SK-N-SH (cell line): ENCODE results near the gene OSGEP. TPM values are rescaled to one million over a fixed set of nuclear protein-coding genes. Genes with fewer than 3 reads are reported as not detected.

Experiments used
- CTCF ChIA-PET: fragments of 300-600, 350-600 bp; formaldehyde crosslinking; extraction: SDS; loops from one replicate; lab custom pipeline; 2021; lab: Yijun Ruan, JAX
- POLR2A ChIA-PET: fragments of 350-600 bp; sonication (Branson Sonifier 250); formaldehyde crosslinking; extraction: SDS; loops from one replicate; lab custom pipeline; 2020; ENCODE audit warnings: antibody characterized with exemption, inconsistent platforms; lab: Yijun Ruan, JAX
- DNase-seq: peaks from one replicate; pipeline ENCODE4 v3.0.0; 2012
- H2AFZ ChIP-seq: fragments of 200-600 bp; sonication (generic); 2 replicates; pipeline ENCODE4 v1.8.1; 2016; ENCODE audit warnings: antibody characterized with exemption, mild to moderate bottlenecking, low read depth
- H3F3A ChIP-seq: fragments of 200-600 bp; sonication (generic); replicated peaks from 2 replicates; pipeline ENCODE3; 2016; ENCODE audit warnings: antibody characterized with exemption, mild to moderate bottlenecking; ENCODE audit not compliant: insufficient read depth
- H3K27ac ChIP-seq, 2 experiments: fragments of 200-500 bp in 1 of 2; fragments of 200-600 bp in 1 of 2; sonication (Bioruptor generic) in 1 of 2; sonication (generic), shearing (Covaris generic) in 1 of 2; 2 replicates each; pipeline versions ENCODE4 v1.5.1 to v1.6.1; 2014 to 2016; ENCODE audit warnings: low read depth in 2 of 2, inconsistent platforms in 1 of 2, low read length in 1 of 2, mild to moderate bottlenecking in 1 of 2, mixed read lengths in 1 of 2
- H3K27me3 ChIP-seq: fragments of 200-600 bp; sonication (generic), shearing (Covaris generic); 2 replicates; pipeline ENCODE4 v1.6.1; 2016; ENCODE audit warnings: mixed run types; ENCODE audit not compliant: insufficient read depth
- H3K36me3 ChIP-seq, 2 experiments: fragments of 200-500 bp in 1 of 2; fragments of 200-600 bp in 1 of 2; sonication (Bioruptor generic) in 1 of 2; sonication (generic) in 1 of 2; replicated peaks in 1 of 2; 2 replicates each; pipeline versions ENCODE3 to v1.5.1; 2014 to 2016; ENCODE audit warnings: low read length in 1 of 2, mild to moderate bottlenecking in 1 of 2; ENCODE audit not compliant: insufficient read depth in 2 of 2, control insufficient read depth in 1 of 2
- H3K4me1 ChIP-seq, 2 experiments: fragments of 200-500 bp in 1 of 2; fragments of 200-600 bp in 1 of 2; sonication (Bioruptor generic) in 1 of 2; sonication (generic), shearing (Covaris generic) in 1 of 2; 2 replicates each; pipeline versions ENCODE4 v1.5.1 to v1.6.1; 2014 to 2016; ENCODE audit warnings: low read depth in 1 of 2, low read length in 1 of 2, mixed run types in 1 of 2; ENCODE audit not compliant: insufficient read depth in 2 of 2, control insufficient read depth in 1 of 2
- H3K4me2 ChIP-seq: fragments of 200-600 bp; sonication (generic), shearing (Covaris generic); 2 replicates; pipeline ENCODE4 v1.6.1; 2017; ENCODE audit warnings: mixed run types
- H3K4me3 ChIP-seq, 2 experiments: fragments of 200-500 bp in 1 of 2; fragments of 200-600 bp in 1 of 2; sonication (Bioruptor generic) in 1 of 2; sonication (generic), shearing (Covaris generic) in 1 of 2; 2 replicates each; pipeline versions ENCODE4 v1.5.1 to v1.8.1; 2014 to 2016; ENCODE audit warnings: low read depth in 2 of 2, inconsistent platforms in 1 of 2, low read length in 1 of 2, mild to moderate bottlenecking in 1 of 2, mixed read lengths in 1 of 2, moderate library complexity in 1 of 2
- H3K79me2 ChIP-seq: fragments of 200-600 bp; sonication (generic); 2 replicates; pipeline ENCODE4 v1.8.1; 2017; ENCODE audit warnings: mild to moderate bottlenecking; ENCODE audit not compliant: insufficient read depth
- H3K9ac ChIP-seq: fragments of 200-600 bp; sonication (generic); 2 replicates; pipeline ENCODE4 v1.6.1; 2017; ENCODE audit warnings: mixed run types
- H3K9me2 ChIP-seq: fragments of 200-600 bp; sonication (generic); 2 replicates; pipeline ENCODE4 v1.6.1; 2017; ENCODE audit warnings: mixed run types
- H3K9me3 ChIP-seq: fragments of 200-600 bp; sonication (generic); 2 replicates; pipeline ENCODE4 v1.6.1; 2017; ENCODE audit warnings: mixed run types, mild to moderate bottlenecking, moderate library complexity
- H4K20me1 ChIP-seq: fragments of 200-600 bp; sonication (generic); 2 replicates; pipeline ENCODE4 v1.6.1; 2017; ENCODE audit warnings: mild to moderate bottlenecking, mixed run types; ENCODE audit not compliant: insufficient read depth
- ELF1 ChIP-seq: IDR thresholded peaks from 2 replicates; pipeline ENCODE4 v1.4.0; 2012
- GABPA ChIP-seq: IDR thresholded peaks from 2 replicates; pipeline ENCODE4 v1.4.0; 2012; ENCODE audit warnings: low read depth, mild to moderate bottlenecking
- NRF1 ChIP-seq: IDR thresholded peaks from 2 replicates; pipeline ENCODE4 v1.6.1; 2012; ENCODE audit warnings: low read depth, mild to moderate bottlenecking, low read length
- POLR2AphosphoS5 ChIP-seq: IDR thresholded peaks from 2 replicates; pipeline ENCODE4 v1.6.1; 2012; ENCODE audit warnings: low read depth, low read length
- SMC3 ChIP-seq: IDR thresholded peaks from 2 replicates; pipeline ENCODE4 v1.6.1; 2012; ENCODE audit warnings: low read depth, low read length, improper control_type of control experiment
- TAF1 ChIP-seq: IDR thresholded peaks from 2 replicates; pipeline ENCODE4 v1.6.1; 2012; ENCODE audit warnings: low read depth, mild to moderate bottlenecking, low read length, moderate library complexity, borderline replicate concordance
- WGBS: methylation state at CpG from one replicate; pipeline ENCODE4 v1.1.6; 2017; ENCODE audit warnings: low lambda C conversion rate; 5-methylcytosine and 5-hydroxymethylcytosine counted together
- polyA plus RNA-seq, 3 experiments: library from polyadenylated mRNA; depleted of rRNA; stranded (reverse); fragments of >200 nt; gene quantifications; 2 replicates each; pipeline ENCODE4 v1.2.3, GENCODE V29; 2012
- TF ChIP-seq, protein P1 (sequence below): fragments of 150-350 bp; IDR thresholded peaks from 2 replicates; pipeline ENCODE4 v1.6.1; 2016; ENCODE audit warnings: mild to moderate bottlenecking, low read depth, low read length
- TF ChIP-seq, protein P2 (sequence below): IDR thresholded peaks from 2 replicates; pipeline ENCODE4; 2012
- TF ChIP-seq, protein P3 (sequence below): IDR thresholded peaks from 2 replicates; pipeline ENCODE4 v1.4.0; 2012; ENCODE audit warnings: low read depth, borderline replicate concordance
- TF ChIP-seq, protein P4 (sequence below): fragments of 150-350 bp; IDR thresholded peaks from 2 replicates; pipeline ENCODE4 v1.6.1; 2017; ENCODE audit warnings: antibody characterized with exemption, low read length, low read depth, borderline replicate concordance
- TF ChIP-seq, protein P5 (sequence below): fragments of 200-600 bp; sonication (generic); IDR thresholded peaks from 2 replicates; pipeline ENCODE4 v1.6.1; 2017; ENCODE audit warnings: antibody characterized with exemption, mild to moderate bottlenecking, moderate library complexity

OSGEP gene
- polyA plus RNA-seq, 1 of the 3 experiments (the other 2 are of a cell fraction): 32.9 TPM

DNA sequence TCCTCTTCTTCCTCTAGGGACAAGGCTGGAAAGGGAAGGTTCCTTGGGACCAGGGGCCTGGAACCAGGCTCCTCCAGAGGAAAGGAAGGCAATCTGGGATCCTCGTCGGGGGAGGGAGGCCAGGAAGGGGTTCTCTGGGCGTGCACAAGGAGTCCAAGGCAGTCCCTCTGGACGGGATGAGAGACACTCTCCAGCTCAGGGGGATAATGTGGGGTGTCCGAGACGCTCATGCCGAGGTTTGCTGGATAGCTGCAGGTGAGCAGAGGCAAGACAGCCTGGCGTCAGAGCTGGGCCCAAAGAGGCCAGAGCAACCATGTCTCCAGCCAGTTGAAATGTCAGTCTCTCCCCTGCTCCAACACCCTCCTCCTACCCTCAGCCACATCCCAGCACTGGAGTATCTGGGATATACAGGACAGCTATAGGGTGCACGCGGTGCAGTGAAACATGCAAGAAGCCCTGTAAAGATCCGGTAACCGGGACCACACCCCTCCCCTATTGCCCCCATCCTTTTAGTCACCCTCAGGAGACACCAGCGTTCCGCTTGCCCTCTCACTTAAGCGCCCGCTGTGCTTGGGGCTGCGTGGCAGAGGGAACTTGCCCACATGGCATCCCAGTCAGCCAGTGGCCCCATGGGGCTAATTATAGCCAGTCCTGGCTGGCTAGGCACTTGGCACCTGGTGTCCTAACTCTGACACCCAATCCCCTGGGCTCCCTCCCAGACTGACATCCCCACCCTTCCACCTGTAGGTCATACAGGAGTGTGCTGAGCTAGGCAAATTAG, 18.8 kb downstream of the OSGEP start, which contains the start of gene KLHL33:
TSS of gene KLHL33 (minus strand) at position 585 of the 781 bp plus-strand sequence. CDS start at position 230, 355 bp downstream.
- WGBS: 78% methylated on average over 13 of the region's 17 CpGs
- no peaks in the 10 kb centered on the region for H3K36me3 ChIP-seq
- H3K4me3 ChIP-seq: no peak within 1 kb of the TSS
- no peaks in the 10 kb centered on the region; the same call in 1 of the 2 replicates for H3K27me3 ChIP-seq
- H3K4me1 ChIP-seq: no peaks in the 10 kb centered on the region
- TF ChIP-seq, protein P1, sequence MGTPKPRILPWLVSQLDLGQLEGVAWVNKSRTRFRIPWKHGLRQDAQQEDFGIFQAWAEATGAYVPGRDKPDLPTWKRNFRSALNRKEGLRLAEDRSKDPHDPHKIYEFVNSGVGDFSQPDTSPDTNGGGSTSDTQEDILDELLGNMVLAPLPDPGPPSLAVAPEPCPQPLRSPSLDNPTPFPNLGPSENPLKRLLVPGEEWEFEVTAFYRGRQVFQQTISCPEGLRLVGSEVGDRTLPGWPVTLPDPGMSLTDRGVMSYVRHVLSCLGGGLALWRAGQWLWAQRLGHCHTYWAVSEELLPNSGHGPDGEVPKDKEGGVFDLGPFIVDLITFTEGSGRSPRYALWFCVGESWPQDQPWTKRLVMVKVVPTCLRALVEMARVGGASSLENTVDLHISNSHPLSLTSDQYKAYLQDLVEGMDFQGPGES: no peak
- TF ChIP-seq, protein P2, sequence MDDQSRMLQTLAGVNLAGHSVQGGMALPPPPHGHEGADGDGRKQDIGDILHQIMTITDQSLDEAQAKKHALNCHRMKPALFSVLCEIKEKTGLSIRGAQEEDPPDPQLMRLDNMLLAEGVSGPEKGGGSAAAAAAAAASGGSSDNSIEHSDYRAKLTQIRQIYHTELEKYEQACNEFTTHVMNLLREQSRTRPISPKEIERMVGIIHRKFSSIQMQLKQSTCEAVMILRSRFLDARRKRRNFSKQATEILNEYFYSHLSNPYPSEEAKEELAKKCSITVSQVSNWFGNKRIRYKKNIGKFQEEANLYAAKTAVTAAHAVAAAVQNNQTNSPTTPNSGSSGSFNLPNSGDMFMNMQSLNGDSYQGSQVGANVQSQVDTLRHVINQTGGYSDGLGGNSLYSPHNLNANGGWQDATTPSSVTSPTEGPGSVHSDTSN: no peak
- TF ChIP-seq ELF1: no peak
- TF ChIP-seq TAF1: no peak
- TF ChIP-seq, protein P3, sequence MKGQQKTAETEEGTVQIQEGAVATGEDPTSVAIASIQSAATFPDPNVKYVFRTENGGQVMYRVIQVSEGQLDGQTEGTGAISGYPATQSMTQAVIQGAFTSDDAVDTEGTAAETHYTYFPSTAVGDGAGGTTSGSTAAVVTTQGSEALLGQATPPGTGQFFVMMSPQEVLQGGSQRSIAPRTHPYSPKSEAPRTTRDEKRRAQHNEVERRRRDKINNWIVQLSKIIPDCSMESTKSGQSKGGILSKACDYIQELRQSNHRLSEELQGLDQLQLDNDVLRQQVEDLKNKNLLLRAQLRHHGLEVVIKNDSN: no peak
- no peak for TF ChIP-seq NRF1
- TF ChIP-seq GABPA: no peak
- no peak for TF ChIP-seq POLR2AphosphoS5
- TF ChIP-seq, protein P4, sequence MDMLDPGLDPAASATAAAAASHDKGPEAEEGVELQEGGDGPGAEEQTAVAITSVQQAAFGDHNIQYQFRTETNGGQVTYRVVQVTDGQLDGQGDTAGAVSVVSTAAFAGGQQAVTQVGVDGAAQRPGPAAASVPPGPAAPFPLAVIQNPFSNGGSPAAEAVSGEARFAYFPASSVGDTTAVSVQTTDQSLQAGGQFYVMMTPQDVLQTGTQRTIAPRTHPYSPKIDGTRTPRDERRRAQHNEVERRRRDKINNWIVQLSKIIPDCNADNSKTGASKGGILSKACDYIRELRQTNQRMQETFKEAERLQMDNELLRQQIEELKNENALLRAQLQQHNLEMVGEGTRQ: no peak
- TF ChIP-seq, protein P5, sequence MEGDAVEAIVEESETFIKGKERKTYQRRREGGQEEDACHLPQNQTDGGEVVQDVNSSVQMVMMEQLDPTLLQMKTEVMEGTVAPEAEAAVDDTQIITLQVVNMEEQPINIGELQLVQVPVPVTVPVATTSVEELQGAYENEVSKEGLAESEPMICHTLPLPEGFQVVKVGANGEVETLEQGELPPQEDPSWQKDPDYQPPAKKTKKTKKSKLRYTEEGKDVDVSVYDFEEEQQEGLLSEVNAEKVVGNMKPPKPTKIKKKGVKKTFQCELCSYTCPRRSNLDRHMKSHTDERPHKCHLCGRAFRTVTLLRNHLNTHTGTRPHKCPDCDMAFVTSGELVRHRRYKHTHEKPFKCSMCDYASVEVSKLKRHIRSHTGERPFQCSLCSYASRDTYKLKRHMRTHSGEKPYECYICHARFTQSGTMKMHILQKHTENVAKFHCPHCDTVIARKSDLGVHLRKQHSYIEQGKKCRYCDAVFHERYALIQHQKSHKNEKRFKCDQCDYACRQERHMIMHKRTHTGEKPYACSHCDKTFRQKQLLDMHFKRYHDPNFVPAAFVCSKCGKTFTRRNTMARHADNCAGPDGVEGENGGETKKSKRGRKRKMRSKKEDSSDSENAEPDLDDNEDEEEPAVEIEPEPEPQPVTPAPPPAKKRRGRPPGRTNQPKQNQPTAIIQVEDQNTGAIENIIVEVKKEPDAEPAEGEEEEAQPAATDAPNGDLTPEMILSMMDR: no peak
- no peak for TF ChIP-seq SMC3
- H3K9ac ChIP-seq: no peak within 1 kb of the TSS
- no peaks in the 10 kb centered on the region for H4K20me1 ChIP-seq
- ChIA-PET CTCF (interaction anchor here (0.7 to 1.8 kb wide), 2 partner anchors 20 to 177 kb away, joined by 3 to 8 read pairs; no protein-coding TSS in a partner anchor), POLR2A (no interaction called here)
- H3K9me3 ChIP-seq: no peaks in the 10 kb centered on the region
- no peaks in the 10 kb centered on the region for H3K9me2 ChIP-seq
- no peaks in the 10 kb centered on the region for H3K79me2 ChIP-seq
- H3F3A ChIP-seq: no peaks in the 10 kb centered on the region
- no peak within 1 kb of the TSS for H3K27ac ChIP-seq
- H3K4me2 ChIP-seq: no peak within 1 kb of the TSS
- H2AFZ ChIP-seq: no peak within 1 kb of the TSS
- no peak for DNase-seq
